ENCODE results near the gene ZNF747.
"Not testable (repeated sequence)": the region's sequence is repeated elsewhere in the genome, so short reads cannot be mapped to it uniquely, and the experiment has no call there.

The ZNF747 gene

DNA sequence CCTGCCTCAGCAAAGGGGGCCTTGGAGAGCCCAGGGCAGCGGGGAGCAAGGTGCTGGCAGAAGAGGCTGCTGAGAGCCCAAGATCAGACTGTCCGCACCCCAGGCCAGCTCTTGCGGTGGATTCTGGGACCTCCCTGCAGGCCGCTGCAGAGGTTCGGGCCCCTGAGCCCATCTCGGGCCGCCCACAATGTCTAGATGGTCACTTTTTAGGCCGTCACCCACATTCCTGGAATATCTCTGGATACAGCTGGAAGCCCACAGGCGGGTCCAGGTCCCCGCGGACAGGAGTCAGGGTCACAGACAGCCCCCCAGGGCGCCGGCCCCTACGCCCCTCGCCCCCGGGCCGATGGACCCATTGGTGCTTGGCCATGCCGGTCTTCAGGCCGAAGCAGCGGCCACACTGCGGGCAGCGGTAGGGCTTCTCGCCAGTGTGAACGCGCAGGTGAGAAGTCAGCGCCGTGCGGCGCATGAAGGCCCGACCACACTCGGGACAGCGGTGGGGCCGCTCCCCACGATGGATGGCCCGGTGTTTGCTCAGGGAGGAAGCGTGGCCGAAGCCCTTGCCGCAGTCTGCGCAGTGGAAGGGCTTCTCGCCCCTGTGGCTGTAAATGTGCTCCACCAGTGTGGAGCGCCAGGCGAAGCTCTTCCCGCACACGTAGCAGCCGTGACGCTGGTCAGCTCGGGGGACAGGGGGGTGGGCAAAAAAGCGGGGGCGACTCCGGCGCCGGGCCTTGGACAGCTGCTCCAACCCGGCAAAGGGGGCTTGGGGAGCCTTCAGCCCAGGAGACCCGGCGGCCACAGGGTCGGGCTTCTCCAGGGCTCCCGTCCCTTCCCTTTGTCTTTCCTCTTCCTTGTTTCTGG lies 2.1 kb downstream of the ZNF747 start:
- no peak for DNase-seq

DNA sequence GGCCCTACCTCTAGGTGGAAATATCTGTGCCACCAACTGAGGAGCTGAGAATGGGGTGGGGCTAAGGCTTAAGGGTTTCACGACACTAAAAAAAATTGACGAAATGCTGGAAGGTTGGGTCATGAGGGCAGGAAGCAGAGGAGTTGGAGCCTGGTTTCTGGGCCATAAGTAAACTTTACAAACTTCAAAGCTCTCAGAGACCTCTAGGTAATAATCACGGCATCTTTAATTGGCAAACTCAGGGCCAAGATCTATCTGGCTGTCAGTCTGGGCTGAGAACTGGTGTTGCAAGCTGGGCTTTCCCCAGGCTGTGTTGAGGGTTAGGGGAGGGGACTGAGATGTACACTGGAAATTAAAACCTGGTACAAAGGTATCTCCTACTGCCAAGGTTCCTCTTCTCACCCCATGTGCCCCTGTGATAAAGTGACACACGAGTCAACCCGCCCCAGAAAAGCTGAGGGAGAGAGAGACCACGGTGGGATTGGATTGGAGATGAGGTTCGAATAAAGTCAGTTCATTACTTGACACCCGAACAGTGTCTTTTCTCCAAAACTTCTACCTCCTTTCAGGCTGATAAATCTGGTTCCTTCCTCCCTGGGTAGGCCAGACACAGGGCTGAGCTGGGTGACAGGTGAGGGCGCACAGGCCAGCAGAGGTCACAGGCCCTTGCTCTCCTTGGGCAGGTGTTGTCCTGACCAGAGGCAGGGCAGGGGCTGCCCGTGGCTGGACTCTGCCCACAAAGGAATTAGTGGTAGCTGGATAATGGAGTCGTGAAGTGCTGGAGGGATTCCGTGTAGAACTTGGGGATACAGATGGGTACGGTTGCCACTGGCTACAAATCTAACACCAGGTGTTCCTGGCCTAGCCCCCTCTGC lies 4.3 kb downstream of the ZNF747 start:
- DNase-seq = no peak

DNA sequence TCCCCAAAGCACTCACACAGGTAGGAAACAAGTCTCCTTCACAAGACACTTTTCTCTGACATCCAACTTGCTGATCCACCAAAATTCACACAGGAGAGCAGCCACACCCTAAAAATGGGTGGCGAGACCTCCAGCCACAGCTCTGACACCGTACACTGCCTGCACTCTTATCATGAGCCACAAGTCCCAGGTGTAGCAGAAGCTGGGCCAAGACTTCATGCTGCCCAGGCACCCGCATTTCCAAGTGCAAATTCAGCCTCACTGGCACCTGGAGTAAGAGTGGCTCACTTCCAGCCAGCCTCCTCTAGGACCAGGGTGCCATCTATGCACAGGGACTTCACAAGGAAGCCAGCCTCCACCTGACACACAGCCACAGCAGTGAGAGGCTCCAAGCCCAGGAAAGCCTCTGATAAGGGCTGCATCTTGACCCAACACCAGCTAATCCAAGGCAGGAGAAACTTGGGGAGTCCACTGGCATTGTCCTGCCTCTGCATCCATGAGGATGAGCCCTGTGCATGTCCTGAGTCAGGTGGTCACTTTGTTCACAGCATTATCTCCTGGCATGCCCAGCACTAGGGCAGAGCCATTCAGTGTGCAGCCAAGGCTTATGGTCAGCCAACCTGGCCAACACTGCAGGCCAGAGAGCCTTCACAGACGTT lies 5.7 kb downstream of the ZNF747 start:
- DNase-seq = no peak

DNA sequence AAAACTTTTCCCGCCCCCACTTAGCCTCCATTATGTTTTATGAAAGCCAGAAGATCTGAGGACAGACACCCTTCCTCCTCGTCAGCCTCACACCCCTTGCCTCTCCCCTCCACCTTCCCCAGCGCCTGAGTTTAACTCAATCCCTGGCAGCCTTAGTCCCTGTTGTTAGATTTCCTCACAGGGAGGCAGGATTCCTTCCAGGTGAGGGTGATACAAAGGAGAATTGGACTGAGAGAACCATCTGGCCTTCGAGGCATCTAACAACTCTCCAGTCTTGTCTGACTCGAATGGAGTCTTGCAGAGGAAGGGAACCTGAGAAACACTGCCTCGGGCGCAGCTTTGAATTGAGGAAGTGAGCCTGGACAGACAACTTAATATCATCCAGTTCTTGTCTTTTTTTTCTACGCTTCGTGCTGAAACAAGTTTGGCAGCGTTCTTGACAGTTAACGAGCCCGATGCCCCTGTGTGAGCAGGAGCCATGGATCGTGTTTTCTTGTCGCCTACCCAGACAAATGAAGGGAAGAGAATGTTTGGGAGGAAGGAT lies 7.0 kb downstream of the ZNF747 start:
- no peak for DNase-seq

DNA sequence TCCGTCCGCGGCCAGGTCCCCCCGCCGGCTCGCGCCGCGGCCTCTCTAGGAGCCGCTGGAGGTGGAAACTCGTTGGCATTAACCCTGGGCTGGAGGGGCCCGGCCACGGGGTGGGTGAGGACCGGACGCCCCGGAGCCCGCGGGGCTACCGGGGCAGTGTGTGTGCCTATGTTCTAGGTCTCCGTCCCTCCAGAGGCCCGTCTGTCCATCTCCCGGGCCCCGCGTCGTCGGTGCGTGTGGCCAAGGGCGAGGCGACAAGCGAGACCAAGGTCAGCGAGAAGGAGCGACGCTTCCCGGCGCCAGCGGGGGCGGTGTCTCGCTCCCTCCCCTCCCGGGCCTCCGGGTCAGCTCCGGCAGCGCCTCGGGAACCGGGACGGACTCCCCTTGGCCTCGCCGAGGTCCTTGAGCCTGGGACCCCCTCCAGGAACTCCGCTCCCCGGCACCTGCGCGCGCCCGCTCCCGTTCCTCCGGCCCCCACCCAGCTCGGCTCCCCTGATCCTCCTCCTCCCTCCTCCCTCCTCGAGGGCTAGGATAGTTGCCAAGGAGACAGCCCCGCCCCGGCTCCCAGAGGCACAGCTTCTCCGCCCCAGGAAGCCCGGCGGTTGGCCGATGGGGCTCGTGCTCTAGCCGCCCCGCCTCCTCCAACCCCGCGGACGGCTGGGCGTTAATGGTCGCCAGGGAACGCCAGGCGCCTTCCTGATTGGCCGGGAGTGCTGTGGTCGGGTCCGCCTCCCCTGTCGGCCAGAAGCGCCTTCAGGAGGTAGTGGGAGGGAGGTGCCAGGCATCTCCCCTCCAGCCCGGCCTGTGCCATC lies 7.6 kb downstream of the ZNF747 start:
- DNase-seq = peak; percentile 88

DNA sequence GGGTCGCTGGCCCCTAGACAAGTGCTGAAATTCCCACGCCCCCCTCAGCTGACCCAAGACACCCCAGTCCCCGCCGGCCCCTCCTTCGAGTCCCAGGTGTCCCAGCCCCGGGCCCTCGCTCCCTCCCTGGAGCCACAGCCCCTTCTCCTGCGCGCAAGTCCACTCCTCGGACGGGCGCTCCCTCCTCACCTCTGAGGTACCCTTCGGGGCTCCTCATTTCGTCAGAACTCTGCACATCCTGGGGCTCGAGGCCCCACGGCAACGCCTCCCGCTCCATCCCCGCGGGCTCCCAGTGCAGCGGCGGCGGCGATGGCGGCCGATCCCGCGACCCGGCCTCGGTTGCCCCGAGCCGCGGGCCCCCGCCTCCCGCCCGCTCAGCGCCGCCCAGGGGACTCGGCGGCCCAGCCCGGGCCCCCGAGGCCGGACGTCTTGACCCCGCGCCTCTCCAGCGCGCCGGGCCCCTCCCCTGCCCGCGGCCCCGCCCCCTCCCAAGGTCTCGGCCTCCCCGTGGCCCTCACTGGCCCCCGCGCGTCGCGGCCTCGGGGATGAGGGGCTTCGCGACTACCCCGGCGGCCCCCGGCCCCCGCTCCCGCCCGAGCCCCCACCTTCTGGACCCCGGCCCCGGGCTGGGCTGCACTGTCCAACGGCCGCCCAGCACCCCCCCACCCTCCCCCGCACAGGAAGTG lies 8.4 kb downstream of the ZNF747 start, which contains the start of gene ZNF768:
Gene ZNF768 (minus strand): TSS at position 430 of the 686 bp plus-strand sequence. CDS start 153 bp downstream, at position 277.
- peak; percentile 31 for DNase-seq

DNA sequence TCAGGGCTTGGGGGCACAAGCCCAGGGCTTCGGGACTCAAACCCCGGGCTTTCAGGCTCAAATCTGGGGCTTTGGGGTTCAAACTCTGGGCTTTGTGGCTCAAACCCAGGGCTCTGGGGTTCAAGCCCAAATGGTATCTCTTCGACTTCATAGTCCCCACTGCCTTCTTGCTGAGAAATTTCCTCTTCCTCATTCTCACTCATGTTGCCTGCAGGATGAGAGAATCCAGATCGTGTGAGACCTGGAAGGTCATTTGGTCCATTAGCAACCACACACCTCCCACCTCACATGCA lies 8.9 kb downstream of the ZNF747 start:
- no peak for DNase-seq

DNA sequence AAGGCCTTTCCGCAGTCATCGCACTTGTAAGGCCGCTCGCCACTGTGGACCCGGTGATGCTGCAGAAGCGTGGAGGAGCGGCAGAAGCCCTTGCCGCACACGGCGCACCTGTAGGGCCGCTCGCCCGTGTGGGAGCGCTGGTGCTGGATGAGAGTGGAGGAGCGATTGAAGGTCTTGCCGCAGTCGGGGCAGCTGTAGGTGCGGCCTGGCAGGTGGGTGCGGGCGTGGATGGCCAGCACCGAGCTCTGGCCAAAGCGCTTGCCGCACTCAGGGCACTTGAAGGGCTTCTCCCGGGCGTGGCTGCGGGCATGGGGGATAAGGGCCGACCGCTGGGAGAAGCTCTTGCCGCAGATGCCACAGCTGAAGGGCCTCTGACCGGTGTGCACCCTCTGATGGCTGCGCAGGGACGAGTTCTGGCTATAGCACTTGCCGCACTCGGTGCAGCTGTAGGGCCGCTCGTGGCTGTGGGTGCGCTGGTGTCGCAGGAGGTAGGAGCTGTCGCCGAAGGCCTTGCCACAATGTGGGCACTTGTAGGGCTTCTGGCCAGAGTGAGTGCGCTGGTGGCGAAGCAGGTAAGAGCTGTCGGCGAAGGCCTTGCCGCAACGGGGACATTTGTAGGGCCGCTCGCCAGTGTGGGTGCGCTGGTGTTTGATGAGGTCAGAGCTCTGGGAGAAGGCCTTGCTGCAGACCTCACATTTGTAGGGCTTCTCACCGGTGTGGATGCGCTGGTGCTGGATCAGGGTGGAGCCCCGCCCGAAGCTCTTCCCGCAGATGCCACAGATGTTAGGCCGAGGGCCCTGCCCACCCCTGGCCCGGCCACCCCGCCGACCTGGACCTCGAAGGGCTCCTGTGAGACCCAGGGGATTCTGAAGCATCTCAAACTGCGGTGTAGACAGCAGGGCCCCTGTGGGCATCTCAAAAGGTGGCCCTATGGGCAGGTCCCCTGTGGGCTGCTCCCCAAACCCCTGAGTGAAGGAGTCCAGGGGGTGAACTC lies 9.8 kb downstream of the ZNF747 start:
- DNase-seq = no peak

DNA sequence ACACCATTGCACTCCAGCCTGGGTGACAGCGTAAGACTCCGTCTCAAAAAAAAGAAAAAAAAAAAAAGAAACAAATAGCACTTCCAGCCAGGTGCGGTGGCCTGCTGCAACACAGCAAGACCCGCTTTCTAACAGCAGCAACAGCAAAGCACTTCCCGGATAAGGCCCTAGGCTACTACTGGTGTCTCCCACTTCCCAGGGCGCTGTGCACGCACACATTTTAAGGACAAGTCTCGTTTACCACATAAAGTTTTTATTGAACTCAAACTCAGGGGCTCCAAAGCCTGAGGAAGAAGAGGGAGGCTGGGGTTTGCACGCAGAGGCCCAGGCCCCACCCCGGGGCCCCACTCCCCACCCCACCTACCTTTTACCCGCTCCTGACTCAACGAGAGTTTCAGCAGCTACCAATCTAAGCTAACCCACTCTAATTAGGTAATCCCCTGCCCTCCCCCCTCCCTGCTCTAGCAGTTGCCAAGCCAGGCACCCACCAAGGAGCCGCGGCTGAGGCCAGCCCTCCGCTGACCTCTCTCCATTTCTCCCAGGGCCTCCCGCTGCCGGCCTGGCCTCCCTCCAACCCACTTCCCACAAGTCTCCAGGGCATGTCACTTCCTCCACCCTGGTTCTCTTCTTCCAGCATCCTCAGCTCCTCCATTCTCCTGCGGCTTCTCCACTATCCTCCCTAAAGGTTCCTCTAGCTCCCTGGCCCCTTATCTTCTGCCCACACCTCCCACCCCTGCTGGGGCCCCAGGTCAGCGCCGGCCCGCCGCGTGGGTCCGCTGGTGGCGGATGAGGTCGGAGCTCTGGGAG lies 10.7 kb downstream of the ZNF747 start:
- no peak for DNase-seq

DNA sequence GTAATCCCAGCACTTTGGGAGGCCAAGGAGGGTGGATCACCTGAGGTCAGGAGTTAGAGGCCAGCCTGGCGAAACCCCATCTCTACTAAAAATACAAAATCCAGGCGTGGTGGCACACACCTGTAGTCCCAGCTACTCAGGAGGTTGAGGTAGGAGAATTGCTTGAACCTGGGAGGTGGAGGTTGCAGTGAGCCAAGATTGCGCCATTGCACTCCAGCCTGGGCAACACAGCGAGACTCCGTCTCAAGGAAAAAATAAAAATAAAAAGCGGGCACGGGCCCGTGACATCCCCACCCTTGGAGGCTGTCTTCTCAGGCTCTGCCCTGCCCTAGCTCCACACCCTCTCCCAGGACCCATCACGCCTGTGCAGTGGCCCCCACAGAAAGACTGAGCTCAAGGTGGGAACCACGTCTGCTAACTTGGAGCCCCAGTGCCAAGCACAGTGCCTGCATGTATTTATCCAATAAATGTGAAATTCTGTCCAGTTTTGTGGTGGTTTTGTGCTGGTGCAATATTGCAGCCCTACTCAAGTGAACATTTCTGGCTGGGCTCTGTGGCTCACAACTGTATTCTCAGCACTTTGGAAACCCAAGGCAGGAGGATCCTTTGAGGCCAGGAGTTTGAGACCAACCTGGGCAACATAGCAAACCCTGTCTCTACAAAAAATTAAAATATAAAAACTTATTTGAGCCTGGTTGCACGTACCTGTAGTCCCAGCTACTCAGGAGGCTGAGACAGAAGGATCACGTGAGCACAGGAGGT lies 11.8 kb downstream of the ZNF747 start:
- not testable (repeated sequence) for DNase-seq

DNA sequence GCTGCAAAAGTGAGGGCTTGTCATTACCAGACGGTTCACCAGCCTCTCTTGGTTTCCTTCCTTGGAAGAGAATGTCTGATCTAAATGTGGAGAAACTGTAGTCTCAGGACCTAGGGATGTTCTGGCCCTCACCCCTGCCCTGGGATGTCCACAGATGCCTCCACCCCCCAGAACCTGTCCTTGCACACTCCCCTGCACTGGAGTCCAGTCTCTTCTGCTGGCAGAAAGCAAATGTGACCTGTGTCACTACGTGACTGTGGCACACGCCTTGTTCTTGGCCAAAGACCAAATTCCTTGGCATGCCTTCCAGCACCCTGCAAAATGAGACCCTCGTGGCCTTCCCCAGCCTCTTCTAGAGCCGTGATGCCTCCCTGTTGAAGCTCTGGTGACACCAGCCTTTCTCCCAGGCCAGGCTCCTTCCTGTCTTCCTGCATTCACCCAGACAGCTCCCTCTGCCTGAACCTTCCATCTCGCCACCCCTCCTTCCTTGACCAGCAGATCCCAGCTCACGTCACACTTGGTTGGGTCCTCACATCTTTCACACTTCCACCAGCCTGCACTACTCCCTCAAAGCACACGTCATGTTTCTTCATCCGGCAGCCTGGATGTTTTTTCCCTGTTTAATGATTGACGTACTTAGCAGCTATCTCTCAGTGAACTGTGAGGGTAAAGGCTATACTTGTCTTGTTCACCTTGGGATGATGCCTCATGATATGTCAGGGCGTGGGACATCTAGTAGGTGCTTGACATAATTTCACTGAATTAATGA lies 12.6 kb downstream of the ZNF747 start:
- DNase-seq = no peak

DNA sequence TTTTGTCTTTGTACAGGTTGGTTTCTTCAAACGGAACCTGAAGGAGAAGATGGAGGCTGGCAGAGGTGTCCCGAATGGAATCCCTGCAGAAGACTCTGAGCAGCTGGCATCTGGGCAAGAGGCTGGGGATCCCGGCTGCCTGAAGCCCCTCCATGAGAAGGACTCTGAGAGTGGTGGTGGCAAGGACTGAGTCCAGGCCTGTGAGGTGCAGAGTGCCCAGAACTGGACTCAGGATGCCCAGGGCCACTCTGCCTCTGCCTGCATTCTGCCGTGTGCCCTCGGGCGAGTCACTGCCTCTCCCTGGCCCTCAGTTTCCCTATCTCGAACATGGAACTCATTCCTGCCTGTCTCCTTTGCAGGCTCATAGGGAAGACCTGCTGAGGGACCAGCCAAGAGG lies 13.2 kb downstream of the ZNF747 start:
- no peak for DNase-seq

DNA sequence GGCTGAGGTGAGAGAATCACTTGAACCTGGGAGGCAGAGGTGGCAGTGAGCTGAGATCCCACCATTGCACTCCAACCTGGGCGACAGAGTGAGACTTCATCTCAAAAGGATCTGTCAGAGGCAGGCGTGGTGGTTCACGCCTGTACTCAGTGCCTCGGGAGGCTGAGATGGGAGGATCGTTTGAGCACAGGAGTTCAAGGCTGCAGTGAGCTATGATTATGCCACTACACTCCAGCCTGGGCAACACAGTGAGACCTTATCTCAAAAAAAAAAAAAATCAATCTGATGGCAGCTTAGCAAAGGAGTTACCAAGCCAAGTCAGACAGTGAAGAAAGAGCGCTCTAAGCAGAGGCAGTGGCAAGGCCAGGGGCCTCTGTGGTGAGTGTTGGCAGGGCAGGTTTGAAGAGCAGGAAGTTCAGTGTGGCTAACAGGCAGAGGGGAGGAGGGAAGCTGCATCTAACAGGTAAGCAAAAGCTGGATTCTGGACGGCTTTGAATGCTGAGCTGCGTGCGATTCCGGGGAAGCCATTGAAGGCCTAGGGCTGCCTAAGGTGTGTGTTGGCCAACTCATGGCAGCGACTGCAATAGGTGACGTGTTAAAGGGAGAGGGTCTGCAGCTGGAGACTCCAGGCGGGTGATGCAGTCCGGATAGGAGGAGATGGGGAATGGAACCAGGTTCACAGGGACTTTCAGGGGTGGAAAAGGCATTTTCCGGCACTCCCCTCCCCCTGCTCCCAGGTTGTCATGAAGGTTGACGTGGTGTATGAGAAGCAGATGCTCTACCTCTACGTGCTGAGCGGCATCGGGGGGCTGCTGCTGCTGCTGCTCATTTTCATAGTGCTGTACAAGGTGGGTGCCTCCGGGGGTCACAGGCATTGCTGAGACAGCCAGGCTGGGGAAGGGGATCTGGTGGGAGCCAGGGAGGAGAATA lies 15.3 kb downstream of the ZNF747 start:
- no peak for DNase-seq

DNA sequence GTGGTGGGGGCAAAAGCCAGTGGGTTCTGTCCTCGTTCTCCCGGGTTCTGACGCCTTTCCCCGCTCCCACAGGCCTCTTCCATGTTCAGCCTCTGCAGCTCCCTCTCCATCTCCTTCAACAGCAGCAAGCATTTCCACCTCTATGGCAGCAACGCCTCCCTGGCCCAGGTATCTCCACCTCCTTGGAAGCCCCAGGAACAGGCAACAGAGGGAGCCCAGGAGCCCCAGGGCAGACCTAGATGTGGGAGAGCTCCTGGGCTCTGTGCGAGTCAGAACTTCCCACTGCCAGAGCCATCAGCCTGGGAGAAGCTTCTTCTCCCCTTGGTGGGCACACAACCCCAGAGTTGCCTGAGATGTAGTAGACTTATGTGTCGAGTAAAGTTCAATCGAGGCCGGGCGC lies 16.1 kb downstream of the ZNF747 start:
- no peak for DNase-seq

DNA sequence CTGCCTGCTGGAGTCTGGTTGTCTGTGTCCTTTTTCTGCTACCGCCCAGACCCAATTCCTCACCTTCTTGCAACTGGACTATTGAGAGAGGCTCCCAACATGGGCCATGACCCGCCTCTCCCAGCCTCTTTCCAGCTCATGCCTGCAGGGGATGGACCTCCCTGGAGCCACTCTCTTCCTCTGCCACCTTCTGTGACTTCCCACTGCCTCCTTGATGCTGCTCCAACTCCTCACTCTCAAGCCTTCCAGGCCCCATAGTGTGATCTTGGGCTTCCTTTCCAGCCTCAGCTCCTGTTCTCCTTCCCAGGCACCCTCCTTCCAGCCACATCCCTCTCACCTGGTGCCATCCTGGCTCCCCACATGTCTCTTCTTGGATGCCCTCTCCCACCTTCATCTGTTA lies 19.4 kb downstream of the ZNF747 start:
- DNase-seq = no peak

DNA sequence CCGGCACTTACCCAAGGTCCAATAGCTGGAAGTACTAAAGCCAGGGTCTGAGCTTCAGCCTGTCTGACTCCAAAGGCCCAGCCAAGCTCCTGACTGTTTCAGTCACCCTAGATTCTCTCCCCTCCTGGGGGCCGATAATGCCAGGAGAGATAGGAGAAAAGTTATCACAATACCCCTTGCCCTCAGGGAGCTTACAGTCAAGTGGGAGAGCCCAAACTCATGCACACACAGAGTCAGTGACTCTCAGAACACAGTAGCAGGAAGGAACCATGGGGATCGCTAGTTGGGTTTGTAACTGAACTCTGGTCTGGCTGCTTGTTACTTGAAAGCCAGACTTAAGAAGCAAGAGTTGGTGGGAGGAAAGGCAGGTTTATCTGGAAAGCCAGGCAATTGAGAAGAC lies 23.1 kb downstream of the ZNF747 start:
- DNase-seq = no peak

Data from activated naive CD4-positive, alpha-beta T cell treated with anti-CD3 and anti-CD28 coated beads, Interleukin-2, amount 50 U/mL, for 16 hours (primary cell).